ENCODE data around the gene PRDM16.

The PRDM16 gene

DNA sequence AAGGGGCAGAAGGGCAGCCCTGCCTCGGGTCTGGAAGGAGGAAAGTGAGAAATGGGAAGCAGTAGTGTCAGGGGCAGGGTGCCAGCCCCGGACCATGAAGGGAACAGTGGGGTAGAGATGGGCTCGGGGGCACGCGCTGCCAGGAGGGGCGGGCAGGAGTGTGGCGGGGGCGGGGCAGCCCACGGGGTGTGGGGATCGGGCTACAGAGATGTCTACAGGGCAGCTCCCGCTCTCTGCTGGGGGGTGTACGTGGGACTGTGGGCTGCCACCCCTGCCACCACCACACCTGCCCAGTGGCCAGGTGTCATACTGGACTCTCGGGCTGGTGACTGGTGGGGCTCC lies 392.9 kb downstream of the PRDM16 start:
- DNase-seq, result no peak

DNA sequence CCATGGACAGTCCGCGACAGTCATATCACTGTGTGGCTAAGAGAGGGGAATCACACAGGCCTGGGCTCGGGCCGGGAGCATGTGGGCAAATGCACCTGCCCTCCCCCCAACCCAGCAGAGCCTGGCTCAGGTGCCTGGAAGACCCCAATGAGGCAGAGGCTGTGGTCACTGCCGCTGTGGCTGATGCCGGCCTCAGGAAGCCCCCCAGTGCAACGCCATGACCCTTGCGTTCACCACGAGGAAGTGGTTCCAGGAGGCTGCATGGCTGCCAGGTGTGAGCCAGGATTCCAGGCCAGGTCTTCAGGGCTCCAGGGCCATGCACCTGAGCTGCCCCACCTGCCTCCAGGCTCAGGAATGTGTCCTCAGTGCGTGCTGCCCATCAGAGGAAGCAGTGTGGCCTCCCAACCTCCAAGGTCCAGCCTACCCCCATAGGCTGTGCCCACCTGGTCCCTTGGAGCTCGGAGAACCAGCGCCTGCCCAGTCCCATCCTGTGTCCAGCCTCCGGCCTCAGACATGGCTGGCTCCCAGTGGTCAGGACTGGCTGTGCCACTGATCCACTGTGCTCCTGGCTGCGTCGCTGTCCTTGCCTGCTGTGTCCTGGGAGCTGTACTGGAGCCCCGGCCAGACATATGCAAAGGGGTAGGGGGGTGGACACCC lies 393.5 kb downstream of the PRDM16 start:
- DNase-seq, result no peak

DNA sequence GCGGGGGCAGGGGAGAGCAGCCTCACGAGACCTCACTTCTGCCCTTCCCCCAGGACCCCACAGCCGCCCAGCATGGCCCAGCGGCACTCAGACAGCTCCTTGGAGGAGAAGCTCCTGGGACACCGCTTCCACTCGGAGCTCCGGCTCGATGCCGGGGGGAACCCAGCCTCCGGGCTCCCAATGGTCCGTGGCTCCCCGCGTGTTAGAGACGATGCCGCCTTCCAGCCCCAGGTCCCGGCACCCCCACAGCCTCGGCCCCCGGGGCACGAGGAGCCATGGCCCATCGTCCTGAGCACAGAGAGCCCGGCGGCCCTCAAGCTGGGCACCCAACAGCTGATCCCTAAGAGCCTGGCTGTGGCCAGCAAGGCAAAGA lies 394.0 kb downstream of the PRDM16 start:
- DNase-seq, result no peak

DNA sequence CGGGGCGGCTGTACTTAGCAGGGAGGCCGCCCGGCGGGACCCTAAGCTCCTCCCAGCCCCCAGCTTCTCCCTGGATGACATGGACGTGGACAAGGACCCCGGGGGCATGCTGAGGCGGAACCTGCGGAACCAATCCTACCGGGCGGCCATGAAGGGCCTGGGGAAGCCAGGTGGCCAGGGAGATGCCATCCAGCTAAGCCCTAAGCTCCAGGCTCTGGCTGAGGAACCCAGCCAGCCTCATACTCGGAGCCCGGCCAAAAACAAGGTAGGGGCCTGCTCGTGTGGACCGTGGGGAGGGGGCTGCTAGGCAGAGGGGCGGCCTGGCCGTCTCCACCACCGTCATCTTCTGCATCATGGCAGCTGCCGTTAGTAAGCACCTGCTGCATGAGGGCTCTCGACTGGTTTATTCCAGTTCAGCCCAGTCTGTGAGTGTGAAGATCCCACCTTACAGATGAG lies 394.4 kb downstream of the PRDM16 start:
- no peak for DNase-seq

DNA sequence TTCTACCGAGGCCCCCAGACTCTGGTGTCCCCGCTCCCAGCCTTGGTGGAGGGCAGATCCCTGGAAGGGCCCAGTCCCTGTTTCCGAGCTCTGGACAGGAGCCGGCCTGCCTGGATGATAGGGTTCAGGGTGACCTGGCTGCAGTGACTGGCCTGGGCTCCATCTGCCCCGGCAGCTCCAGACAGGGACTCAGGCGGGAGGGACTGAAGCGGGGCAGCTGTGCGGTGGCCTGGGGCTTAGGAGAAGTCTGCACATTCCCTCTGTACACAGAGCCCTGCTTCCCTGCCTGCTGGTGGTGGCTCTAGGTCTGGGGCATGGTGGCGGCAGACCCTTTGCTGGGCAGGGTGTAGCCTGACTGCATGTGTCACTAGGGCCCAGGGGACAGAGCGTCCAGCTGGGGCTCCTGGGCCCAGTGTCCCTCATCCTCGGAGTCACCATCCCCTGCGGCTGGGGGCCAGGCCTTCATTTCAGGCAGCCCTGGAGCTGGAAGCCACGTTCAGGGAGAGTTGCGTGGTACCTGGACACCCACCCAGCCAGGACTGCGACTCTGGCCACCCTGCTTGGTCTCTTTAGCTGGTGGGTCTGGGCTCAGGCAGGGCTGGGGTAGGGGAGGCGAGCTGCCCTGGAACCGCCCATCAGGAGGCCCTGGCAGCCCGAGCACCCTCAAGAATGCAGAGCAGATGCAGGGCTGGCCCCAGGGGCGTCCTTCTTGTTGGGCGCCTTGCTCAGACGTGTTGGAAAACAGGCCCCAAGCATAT lies 395.1 kb downstream of the PRDM16 start:
- DNase-seq, result no peak

DNA sequence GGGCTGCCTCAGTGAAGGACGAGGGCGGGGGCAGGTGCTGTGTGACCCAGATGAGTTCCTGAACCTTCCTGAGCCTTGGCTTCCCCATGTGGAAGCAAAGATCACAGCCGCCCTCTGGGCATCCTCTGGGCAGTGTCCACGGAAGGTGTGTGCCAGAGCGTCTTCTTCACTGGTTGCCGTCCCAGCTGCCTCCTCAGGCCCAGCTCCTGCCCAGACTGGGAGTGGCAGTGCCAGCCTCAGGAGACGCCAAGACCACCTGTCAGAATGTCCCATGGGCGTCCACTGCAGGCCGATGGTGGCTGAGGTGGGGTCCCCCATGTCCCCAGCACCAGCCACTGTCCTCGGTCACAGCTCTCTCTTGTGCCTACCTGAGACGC lies 395.6 kb downstream of the PRDM16 start:
- no peak for DNase-seq

DNA sequence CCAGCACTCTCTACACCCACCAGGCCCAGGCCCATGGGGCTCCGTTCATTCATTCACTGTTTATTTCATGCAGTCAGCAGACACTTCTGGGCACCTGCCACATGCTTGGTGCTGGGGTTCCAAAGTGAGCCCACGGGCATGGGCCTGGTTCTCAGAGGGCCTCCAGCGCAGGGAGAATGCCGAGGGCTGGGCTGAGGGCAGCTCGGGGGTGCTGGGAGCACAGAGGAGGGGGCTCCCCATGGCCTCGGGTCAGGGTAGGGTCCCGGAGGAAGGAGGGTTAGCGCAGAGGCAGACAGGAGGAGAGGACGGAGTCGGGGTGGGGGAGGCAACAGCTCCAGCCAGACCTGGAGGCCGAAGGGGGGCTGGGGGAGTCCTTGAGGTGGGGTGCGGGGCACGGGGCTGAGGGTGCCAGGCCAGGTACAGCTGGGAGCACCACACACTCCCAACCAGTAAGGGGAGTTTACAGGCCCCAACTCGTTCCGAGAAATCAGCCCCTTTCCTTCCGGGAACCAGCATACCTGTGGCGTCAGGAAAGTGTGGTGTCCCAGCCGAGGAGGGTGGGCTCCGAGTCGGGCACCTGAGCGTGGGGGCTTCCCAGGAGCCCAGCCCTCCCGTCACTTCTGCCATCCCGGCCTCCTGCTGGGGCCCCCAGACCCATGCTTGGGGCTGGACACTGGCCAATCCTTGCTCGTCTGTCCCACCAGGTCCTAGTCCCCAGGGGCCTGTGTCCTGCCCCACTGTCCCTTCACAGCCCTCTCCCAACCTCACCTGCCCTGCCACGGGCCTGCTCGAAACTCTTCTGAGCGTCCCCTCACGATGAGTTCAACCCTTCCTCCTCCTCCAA lies 396.3 kb downstream of the PRDM16 start:
- DNase-seq, result no peak

DNA sequence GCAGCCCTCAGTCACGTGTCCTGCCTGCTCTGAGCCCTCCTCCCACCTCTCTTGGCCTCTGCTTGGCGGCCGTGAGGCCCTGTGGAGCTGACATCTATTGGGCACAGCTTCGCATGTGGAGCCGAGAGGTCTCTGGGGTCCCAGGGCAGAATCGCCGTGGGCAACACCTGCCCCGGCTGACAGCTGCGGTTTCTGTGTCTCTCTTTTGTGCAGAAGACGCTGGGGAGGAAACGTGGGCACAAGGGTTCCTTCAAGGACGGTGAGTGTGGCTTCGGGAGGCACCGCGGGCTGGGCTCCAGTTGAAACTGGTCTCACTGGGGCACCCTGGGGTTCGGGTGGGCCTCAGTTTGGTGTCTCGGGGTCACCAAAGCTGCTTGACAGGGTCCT lies 396.9 kb downstream of the PRDM16 start:
- no peak for DNase-seq

DNA sequence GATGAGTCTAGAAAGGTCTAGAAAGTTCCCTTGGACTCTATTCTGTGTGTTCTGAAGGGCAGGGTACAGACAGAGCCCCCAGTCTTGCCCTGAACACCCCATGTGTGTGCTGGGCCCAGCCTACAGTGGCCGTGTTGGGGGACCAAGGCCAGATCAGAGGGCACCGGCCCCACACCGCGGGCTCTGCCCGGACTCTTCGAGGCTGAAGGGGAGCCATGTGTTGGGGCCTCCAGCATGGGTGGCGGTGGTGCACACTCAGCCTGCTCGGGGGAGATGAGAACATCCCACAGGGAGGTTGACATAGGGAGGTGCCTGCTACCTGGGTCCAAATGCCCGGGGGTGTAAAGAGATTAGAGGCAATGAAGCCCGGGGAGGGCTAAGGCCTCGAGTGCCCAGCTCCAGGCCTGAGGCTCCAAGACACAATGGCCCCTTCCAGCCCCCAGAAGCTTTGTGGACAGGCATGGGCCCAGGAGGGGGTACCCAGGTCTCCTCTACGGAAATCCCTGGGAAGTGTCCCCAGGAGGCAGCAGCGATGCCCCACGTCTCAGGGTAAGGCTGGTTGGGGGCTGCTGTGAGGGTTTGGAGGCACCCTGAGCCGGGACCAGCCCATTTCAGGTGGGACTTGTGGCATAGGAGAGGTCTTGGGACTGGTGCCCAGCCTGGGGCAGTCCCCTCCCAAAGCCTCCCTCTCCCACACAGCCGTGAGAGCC lies 397.5 kb downstream of the PRDM16 start:
- DNase-seq, result no peak

DNA sequence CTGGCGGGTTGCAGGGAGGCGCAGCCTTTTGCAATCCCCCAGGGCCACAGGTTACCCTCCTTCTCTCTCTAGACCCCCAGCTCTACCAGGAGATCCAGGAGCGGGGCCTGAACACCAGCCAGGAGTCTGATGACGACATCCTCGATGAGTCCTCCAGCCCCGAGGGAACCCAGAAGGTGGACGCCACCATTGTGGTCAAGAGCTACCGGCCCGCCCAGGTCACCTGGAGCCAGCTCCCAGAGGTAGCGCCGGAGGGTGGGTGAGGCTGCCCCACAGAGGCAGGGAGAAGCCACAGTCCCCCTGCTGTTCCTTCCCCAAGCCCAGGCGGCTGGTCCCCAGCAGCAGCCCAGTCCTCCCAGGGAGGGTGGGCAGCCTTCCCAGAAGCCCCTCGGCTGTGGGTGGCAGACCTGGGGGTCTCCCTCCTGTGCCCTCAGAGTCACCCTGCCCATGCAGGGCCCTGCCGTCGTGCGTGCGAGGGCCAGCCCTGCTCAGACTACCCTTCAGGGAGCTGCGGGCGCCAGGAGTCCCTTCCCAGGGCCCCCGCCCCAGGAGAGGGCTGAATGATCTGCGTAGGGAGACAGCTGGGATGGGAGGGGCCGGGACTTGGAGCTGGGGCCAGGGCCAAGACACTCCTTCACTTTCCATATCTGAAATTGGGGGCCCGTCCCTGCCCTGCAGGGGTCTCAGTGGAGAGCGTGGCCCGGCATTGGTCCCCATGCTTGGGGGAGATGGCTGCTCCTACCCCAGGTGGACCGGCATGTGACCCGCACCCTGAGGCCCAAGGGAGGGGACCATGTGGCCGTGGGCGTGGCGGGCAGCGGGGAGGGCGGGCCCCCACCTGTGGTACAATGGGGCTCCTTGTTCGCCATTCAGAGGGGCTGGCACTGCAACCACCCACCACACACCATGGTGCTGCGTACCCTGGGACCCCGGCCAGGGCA lies 398.4 kb downstream of the PRDM16 start:
- no peak for DNase-seq

DNA sequence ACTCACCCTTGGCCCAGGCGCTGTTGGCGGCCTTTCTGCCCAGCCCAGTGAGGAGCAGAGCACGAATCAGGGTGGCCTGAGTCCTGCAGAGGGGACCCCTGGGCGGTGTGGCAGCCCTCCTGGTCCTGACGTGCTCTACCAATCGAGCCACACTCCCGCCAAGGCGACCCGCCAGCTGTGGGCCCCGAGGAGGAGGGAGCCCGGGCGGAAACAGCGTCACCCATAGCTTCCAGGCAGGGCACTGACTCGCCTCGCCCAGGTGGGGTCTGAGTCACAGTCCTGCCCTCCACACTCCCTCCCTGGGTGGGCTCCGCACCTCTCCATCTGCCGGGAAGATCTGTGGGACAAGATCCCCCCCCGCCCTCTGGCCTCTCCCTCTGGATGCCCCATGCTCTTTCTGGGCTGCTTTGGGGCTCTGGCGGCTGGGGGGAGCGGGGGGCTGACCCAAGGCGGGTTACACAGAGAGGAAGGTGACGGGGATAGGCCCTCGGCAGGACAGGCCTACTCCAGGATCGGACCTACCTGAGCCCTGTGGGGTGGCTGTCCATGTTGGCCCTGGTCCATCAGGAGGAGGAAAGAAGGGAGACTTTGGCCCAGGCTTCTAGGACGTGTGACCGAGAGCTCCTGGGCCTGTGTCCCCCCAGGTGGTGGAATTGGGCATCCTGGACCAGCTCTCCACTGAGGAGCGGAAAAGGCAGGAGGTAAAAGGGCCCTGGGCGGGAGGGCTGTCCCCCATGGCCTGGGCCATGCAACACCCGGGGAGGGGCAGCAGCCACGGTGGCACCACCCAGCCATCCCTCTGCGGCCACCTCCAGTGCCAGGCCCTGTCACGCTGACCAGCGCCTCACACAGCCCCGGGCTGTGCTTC lies 399.5 kb downstream of the PRDM16 start:
- DNase-seq, result no peak

DNA sequence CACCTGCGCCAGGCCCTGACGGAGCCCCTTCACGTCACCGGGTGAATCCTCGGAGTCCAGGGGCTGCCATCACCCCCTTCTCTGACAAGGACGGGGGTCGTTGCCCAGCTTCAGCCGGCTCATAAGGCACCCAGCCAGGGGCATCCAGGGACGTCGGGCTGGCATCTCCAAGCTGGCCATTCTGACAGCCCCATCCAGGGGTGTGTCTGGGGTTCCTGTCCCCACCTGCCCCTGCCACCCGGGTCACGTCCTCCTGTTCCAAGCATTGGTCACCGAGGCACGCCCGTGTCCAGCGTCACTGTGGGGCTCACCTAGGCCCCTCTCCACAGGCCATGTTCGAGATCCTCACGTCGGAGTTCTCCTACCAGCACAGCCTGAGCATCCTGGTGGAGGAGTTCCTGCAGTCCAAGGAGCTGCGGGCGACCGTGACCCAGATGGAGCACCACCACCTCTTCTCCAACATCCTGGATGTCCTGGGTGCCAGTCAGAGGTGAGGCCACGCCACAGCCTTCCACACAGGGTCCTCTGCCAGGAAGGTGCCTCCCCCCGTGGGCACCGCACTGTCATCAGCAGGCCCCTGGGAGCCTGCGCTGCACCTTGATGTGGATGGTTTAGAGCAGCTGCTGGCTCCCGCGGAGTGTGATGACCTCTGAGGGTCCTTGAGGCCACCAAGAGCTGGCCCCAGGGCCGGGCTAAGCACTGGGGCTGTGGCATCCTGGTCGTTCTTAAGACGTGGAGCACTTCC lies 400.3 kb downstream of the PRDM16 start:
- no peak for DNase-seq

DNA sequence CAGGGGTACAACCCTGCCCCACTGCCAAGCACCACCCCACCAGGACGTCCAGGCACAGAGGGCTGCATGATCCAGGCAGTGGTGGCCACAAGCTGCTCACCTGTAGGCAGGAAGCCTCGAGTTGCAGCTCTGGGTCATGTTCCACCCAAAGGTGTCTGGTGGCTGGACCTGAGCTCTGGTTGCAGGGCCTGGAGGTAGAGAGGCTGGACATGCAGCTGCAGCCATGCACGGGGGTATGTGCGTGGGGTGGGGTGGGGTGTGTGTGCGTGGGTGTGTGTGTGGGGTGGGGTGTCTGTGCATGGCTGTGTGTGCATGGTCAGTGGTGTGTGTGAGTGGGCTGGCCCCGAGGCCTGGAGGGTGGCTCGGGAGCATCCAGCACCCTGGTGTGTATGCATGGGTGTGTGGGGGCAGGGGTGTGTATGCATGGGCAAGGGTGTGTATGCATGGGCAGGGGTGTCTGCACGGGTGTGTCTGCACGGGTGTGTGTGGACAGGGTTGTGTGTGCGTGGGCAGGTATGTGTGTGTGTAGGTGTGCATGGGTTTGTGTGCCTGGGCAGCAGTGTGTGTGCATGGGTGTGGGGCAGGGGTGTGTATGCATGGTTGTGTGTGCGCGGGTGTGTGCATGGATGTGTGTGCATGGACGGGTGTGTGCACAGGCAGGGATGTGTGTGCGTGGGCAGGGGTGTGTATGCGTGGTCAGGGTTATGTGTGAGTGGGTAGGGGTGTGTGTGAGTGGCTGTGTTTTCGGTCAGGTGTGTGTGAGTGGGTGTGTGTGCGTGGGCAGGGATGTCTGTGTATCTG lies 401.0 kb downstream of the PRDM16 start:
- DNase-seq, result no peak

DNA sequence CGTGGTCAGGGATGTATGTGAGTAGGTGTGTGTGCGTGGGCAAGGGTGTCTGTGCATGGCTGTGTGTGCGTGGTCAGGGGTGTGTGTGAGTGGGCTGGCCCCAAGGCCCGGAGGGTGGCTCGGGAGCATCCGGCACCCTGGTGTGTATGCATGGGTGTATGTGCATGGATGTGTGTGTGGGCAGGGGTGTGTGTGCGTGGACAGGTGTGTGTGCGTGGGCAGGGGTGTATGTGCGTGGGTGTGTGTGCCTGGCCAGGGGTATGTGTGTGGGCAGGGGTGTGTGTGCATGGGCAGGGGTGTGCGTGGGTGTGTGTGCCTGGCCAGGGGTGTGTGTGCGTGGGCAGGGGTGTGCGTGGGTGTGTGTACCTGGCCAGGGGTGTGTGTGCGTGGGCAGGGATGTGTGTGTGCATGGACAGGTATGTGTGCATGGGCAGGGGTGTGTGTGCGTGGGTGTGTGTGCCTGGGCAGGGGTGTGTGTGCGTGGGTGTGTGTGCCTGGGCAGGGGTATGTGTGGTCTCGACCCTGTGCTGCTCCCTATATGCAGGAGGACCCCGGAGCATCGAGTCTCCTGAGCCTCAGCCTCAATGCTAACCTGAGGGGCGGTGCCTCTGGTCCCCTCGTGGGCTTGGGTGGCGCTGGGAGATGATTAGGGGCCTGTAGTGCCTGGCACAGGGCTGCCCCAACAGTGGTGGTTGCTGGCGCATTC lies 401.8 kb downstream of the PRDM16 start:
- DNase-seq, result no peak

DNA sequence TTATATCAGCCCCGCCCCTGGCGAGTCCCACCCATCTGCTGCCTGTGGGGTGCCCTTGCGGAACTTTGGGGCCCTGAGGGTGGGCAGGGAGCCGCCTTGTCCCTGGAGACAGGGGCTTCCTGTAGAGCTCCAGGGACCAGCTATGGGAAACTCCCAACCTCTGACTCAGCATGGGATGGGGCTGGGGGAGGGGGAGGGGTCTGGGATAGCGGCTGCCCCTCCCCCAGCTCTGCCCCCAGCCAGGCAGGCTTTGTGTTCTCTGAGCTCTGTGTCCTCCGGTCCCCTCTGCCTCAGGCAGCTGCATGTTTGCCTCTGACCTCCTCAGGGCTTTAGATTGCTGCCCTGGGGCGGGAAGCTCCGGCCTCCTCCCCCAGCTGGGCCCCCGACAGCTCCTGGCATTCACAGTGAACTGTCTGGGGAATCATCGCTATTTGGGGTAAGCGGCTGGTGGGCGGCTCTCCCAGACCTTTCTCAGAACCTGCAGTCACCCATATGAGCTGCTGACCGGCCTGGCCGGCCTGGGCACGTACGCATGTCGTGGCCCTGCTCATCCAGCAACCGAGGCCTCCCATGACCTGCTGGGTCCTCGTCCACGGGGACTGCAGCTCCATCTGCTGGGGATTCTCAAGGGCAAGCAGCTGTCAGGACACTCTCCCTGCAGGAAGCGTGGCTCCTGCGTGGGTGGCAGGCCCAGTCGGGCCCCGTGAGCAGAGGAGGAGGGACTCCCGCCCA lies 402.5 kb downstream of the PRDM16 start:
- DNase-seq, result no peak

DNA sequence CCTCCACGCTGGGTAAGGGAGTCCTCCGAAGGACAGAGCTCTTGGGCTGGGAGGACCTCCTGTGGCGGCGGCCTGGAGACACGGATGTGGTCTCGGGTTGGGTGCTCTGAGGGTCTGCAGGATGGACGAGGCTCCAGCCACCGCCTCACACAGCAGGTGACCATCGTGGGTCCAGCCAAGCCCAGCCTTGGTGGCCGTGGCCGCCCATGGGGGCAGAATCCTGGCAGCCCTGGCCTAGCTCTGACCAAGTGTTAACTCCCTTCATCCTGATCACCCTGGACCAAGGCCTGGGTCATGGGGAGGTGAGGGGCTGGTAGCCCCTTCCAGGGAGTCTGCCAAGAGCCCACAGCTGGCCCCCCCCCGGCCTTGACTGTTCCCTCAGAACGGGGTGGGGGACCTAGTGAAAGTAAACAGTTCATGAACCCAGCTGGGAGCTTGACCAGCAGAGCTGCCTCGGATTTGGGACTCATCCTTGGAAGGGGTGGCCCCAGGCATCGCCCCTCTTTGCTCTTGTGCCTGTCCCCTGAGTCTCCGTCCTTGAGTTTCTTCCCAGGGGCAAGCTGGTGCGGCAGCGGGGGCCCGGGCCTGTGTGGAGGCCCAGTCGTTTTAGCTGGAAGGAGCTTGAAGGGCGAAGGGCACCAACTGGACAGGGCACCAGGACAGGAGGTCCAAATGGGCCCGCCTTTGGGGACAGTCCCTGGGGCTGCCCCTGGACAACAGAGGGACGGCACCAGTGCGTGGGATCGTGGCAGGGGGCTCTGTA lies 403.3 kb downstream of the PRDM16 start:
- no peak for DNase-seq

DNA sequence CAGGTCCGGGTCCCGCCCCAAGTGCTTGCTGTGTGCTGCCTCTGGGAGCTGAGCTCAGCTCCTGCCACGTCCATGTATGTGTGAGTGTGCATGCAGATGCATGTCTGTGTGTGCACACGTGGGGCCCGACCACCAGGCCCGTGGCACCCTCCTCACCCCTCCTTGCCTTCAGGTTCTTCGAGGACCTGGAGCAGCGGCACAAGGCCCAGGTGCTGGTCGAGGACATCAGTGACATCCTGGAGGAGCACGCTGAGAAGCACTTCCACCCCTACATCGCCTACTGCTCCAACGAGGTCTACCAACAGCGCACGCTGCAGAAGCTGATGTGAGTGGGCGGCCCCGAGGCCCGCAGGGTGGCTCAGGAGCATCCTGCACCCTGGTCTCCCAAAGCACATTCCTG lies 403.9 kb downstream of the PRDM16 start:
- no peak for DNase-seq

Measured in GOT3 (cell line).